Measurements from ENCODE around the gene ZNF688. TPM values are rescaled to one million over a fixed set of nuclear protein-coding genes. Genes with fewer than 3 reads are reported as not detected.
A peak's percentile ranks its signal among the peaks of the same experiment; 100 is the strongest.

The ZNF688 gene
- total and polyA plus RNA-seq, 9 of the 15 experiments (the other 6 are each of a cell fraction or from before 2014, with no cell fraction given), result 0.48 to 12.9 (median 4.5) TPM

- peaks cover 17% of the 10 kb centered on the region; the same call in 2 of the 3 replicates for H3K36me3 ChIP-seq (ENCODE audit: control insufficient read depth, insufficient read depth, low read length)
- no peak for FAIRE-seq
- H3K4me1 ChIP-seq (replicated peaks in 1 of 2; ENCODE audit: control insufficient read depth in 2 of 2, insufficient read depth in 2 of 2, low read length in 2 of 2), result peaks cover 36 to 67% of the 10 kb centered on the region in 2 experiments; a peak in 4 of 5 replicates
- H3K79me2 ChIP-seq (ENCODE audit: control insufficient read depth, insufficient read depth, low read length), result peaks cover 19% of the 10 kb centered on the region
- H3K27me3 ChIP-seq (ENCODE audit: control insufficient read depth in 2 of 2, insufficient read depth in 2 of 2, low read length in 2 of 2), result no peaks in the 10 kb centered on the region
- in situ Hi-C loops (cut with MboI), result no loop called here
- H3K4me2 ChIP-seq (ENCODE audit: insufficient read depth, low read length), result peak within 1 kb of the TSS; percentile 68
- ATAC-seq, result peak; percentile 63
- BruUV-seq (replicated peaks), result no TSS peak
- H3K4me3 ChIP-seq, result peak within 1 kb of the TSS; percentile 78
- 2% methylated on average over 8 of the region's 73 CpGs for WGBS (ENCODE audit: insufficient coverage, low coverage, missing lambda C conversion rate)
- peak within 1 kb of the TSS; percentile 96 to 100 for H3K9ac ChIP-seq (ENCODE audit: insufficient read depth in 1 of 2, low read depth in 2 of 2, low read length in 2 of 2)
- ChIA-PET CTCF (ENCODE audit: low intra/inter-chr PET ratio) (no interaction called here), POLR2A (interaction anchor here (0.6 to 4.3 kb wide), 7 partner anchors 9 to 25 kb away, joined by 3 to 16 read pairs (median 5); no protein-coding TSS in a partner anchor)
- intact Hi-C loops (cut with micrococcal nuclease), result loop anchor here (2.0 to 5.0 kb wide), 3 partner anchors 34 to 81 kb away; partner anchors contain the start of gene SEPHS2
- peak within 1 kb of the TSS; percentile 88 for H2AFZ ChIP-seq (ENCODE audit: low read depth, low read length)
- H3K9me1 ChIP-seq (ENCODE audit: control insufficient read depth, insufficient read depth, low read length), result peaks cover 4% of the 10 kb centered on the region
- H4K20me1 ChIP-seq (replicated peaks; ENCODE audit: control insufficient read depth, insufficient read depth, low read length), result no peaks in the 10 kb centered on the region
- H3K27ac ChIP-seq (ENCODE audit: extremely low read depth, low read depth, low read length), result peak within 1 kb of the TSS; percentile 97
- no peaks in the 10 kb centered on the region for H3K9me3 ChIP-seq (replicated peaks; ENCODE audit: control insufficient read depth, insufficient read depth, low read depth, low read length)
- peak; percentile 73 to 91 (median 87) for DNase-seq (ENCODE audit: extremely low read depth in 1 of 4, low spot score in 3 of 4)
- TF ChIP-seq ZNF830 (CRISPR knock-in tag; IDR thresholded peaks at IDR 0.05) (no peak), SIN3A (IDR thresholded peaks at IDR 0.05; ENCODE audit: borderline replicate concordance in 2 of 2, control insufficient read depth in 1 of 2, low read depth in 2 of 2, low read length in 2 of 2) (peak; percentile 70 to 95), ZBTB17 (CRISPR knock-in tag; IDR thresholded peaks at IDR 0.05) (0 out of 2 replicates have a peak, but pooled peaks have one; percentile 16), PCBP1 (IDR thresholded peaks at IDR 0.05; ENCODE audit: low read depth, low read length, poor library complexity, severe bottlenecking) (peak; percentile 7), CCNT2 (IDR thresholded peaks at IDR 0.05; ENCODE audit: borderline replicate concordance, extremely low read depth, insufficient read length, low read depth, low read length) (peak; percentile 39), SAP30 (IDR thresholded peaks at IDR 0.05; ENCODE audit: borderline replicate concordance, insufficient read depth, low read depth, low read length, poor library complexity, severe bottlenecking) (peak; percentile 53), ZBTB1 (CRISPR knock-in tag; IDR thresholded peaks at IDR 0.05; ENCODE audit: borderline replicate concordance, low read depth) (peak; percentile 45; the same call in 1 of the 2 replicates), ZC3H4 (CRISPR knock-in tag; IDR thresholded peaks at IDR 0.05; ENCODE audit: borderline replicate concordance) (0 out of 2 replicates have a peak, but pooled peaks have one; percentile 42), LCOR (CRISPR knock-in tag; IDR thresholded peaks at IDR 0.05) (0 out of 2 replicates have a peak, but pooled peaks have one; percentile 66), RBBP5 (IDR thresholded peaks at IDR 0.05; ENCODE audit: borderline replicate concordance, insufficient read depth, low read length, poor library complexity, severe bottlenecking) (peak; percentile 77), YY1 (IDR thresholded peaks at IDR 0.05; ENCODE audit: borderline replicate concordance in 1 of 3, control insufficient read depth in 1 of 3, extremely low read depth in 1 of 3, insufficient read depth in 3 of 3, insufficient read length in 1 of 3, insufficient replicate concordance in 2 of 3, low read depth in 1 of 3, low read length in 2 of 3) (peak in 2 of 3 experiments; percentile 21 to 56), NKRF (IDR thresholded peaks at IDR 0.05; ENCODE audit: borderline replicate concordance) (peak; percentile 79; the same call in 1 of the 2 replicates), PTTG1 (tag; IDR thresholded peaks at IDR 0.05; ENCODE audit: low read depth) (no peak), FOXP1 (CRISPR knock-in tag; IDR thresholded peaks at IDR 0.05) (peak; percentile 29; the same call in 1 of the 2 replicates)
- TF ChIP-seq, protein P1, sequence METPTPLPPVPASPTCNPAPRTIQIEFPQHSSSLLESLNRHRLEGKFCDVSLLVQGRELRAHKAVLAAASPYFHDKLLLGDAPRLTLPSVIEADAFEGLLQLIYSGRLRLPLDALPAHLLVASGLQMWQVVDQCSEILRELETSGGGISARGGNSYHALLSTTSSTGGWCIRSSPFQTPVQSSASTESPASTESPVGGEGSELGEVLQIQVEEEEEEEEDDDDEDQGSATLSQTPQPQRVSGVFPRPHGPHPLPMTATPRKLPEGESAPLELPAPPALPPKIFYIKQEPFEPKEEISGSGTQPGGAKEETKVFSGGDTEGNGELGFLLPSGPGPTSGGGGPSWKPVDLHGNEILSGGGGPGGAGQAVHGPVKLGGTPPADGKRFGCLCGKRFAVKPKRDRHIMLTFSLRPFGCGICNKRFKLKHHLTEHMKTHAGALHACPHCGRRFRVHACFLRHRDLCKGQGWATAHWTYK (CRISPR knock-in tag; IDR thresholded peaks at IDR 0.05), result peak; percentile 63
These were observed 45.2 kb downstream of the ZNF688 start, which contains the start of gene ZNF768 for GRCh38 chr16:30526137-30526822. Gene ZNF768 (minus strand): TSS chr16:30526566. CDS start chr16:30526413, 153 bp downstream.
